Measurements from ENCODE around the gene JMJD1C. TPM values are rescaled to one million over a fixed set of nuclear protein-coding genes. Genes with fewer than 3 reads are reported as not detected.
A peak's percentile ranks its signal among the peaks of the same experiment; 100 is the strongest.

Gene JMJD1C
- total RNA-seq, 1 donor from 2014 or later: 143 TPM

DNA sequence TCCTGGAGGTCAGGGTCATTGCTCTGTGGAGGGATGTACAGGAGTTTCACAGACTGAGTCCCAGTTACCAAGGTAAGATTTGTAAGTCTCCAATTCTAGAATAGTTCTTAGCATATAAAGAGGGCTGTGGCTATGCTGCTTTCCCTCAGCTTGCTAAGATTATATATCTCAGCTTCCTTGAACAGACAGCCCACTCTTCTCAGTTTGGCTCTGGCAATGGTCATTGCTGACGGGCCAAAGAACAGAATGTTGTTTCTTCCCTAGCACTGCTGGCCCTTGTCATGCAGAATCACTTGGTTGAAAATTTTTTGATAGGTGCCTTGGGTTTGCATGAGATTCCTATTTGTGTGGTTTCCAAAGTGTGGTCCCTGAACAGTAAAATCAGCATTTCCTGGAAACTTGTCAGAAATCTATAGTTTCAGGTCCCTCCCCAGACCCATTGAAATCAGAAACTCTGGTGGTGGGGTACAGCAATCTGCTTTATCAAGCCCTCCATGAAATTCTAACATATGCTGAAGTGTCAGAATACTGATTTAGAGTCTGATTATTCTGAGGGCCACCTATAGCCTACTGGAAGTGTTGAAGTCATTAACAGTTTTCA is 294.4 kb downstream of the JMJD1C start:
- Histone ChIP-seq H3K4me1 (no peaks in the 10 kb centered on the region), H3K36me3 (peaks cover 22% of the 10 kb centered on the region), H3F3A (ENCODE audit: low read depth) (peaks cover 19% of the 10 kb centered on the region), H3K9ac (no peak overlapping the region), H3K9me3 (ENCODE audit: low read depth) (no peaks in the 10 kb centered on the region), H4K20me1 (ENCODE audit: low read depth) (no peaks in the 10 kb centered on the region), H3K4me2 (no peak overlapping the region), H3K79me2 (ENCODE audit: low read depth) (peaks cover 7% of the 10 kb centered on the region), H3K4me3 (no peak overlapping the region), H2AFZ (replicated peaks) (no peak overlapping the region), H3K27me3 (no peaks in the 10 kb centered on the region), H3K27ac (no peak overlapping the region)
- Mint-ChIP-seq H3K4me1 (no peaks in the 10 kb centered on the region), H3K27ac (peak overlapping the region; percentile 57), H3K4me3 (no peak overlapping the region), H3K36me3 (peaks cover 25% of the 10 kb centered on the region), H3K27me3 (ENCODE audit: insufficient read depth, low read depth) (no peaks in the 10 kb centered on the region), H3K9me3 (no peaks in the 10 kb centered on the region)
- TF ChIP-seq CTCF (IDR thresholded peaks at IDR 0.05) (no peak), EZH2 (IDR thresholded peaks at IDR 0.05) (no peak), EZH2phosphoT487 (IDR thresholded peaks at IDR 0.05) (no peak)
- no peak for DNase-seq (ENCODE audit: low spot score)

- Mint-ChIP-seq H3K27me3 (ENCODE audit: insufficient read depth, low read depth) (peaks cover 2% of the 10 kb centered on the region), H3K27ac (no peak overlapping the region), H3K4me1 (no peaks in the 10 kb centered on the region), H3K9me3 (no peaks in the 10 kb centered on the region), H3K4me3 (no peak overlapping the region), H3K36me3 (peaks cover 27% of the 10 kb centered on the region)
- H3K27ac ChIP-seq: no peak overlapping the region
- peaks cover 19% of the 10 kb centered on the region for H3F3A ChIP-seq (ENCODE audit: low read depth)
- no peaks in the 10 kb centered on the region for H3K9me3 ChIP-seq (ENCODE audit: low read depth)
- H3K4me3 ChIP-seq: no peak overlapping the region
- H3K9ac ChIP-seq: no peak overlapping the region
- no peaks in the 10 kb centered on the region for H4K20me1 ChIP-seq (ENCODE audit: low read depth)
- H3K36me3 ChIP-seq: peaks cover 13% of the 10 kb centered on the region
- H3K79me2 ChIP-seq (ENCODE audit: low read depth): peaks cover 7% of the 10 kb centered on the region
- no peak overlapping the region for H2AFZ ChIP-seq (replicated peaks)
- H3K27me3 ChIP-seq: no peaks in the 10 kb centered on the region
- no peak for DNase-seq (ENCODE audit: low spot score)
- H3K4me2 ChIP-seq: no peak overlapping the region
- TF ChIP-seq EZH2 (IDR thresholded peaks at IDR 0.05) (no peak), EZH2phosphoT487 (IDR thresholded peaks at IDR 0.05) (no peak), CTCF (IDR thresholded peaks at IDR 0.05) (no peak)
- H3K4me1 ChIP-seq: no peaks in the 10 kb centered on the region
Measured at GRCh38 chr10:63169624-63170023, 296.2 kb downstream of the JMJD1C start.

DNA sequence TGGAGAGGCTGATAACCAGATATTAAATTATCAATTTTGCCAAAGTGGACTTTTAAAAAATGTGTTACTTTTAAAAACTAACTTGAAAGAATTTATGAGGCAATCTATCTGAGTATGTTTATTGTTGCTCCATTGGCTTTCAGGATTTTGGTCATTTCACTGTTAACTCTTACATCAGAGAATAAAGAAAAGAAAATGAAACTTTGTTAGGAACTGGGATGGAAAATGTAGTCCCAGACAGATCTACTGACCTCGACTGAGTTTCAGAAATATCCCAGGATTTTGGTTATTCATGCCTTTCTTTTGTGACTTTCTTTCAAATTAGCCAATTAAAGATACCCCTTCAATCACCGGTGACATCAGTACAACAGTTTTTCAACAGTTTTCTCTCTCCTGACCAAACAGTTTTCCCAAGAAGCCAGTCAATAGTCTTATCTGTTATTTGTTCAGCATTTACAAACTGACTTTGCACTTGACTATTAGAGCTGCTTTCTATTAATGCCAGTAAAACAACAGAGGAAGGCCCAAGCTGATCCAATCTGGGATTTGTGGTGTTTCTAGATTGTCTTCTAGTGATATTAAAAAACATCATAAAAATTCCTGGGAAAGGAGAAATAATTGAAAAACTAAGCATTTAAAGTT is 296.8 kb downstream of the JMJD1C start:
- Histone ChIP-seq H3K9ac (no peak overlapping the region), H3K27ac (peak overlapping the region; percentile 17), H3K4me3 (no peak overlapping the region), H3K9me3 (ENCODE audit: low read depth) (no peaks in the 10 kb centered on the region), H2AFZ (replicated peaks) (no peak overlapping the region), H3K36me3 (peaks cover 9% of the 10 kb centered on the region), H3K4me1 (no peaks in the 10 kb centered on the region), H4K20me1 (ENCODE audit: low read depth) (no peaks in the 10 kb centered on the region), H3K79me2 (ENCODE audit: low read depth) (peaks cover 1% of the 10 kb centered on the region), H3K27me3 (no peaks in the 10 kb centered on the region), H3F3A (ENCODE audit: low read depth) (peaks cover 19% of the 10 kb centered on the region), H3K4me2 (no peak overlapping the region)
- Mint-ChIP-seq H3K4me1 (no peaks in the 10 kb centered on the region), H3K4me3 (no peak overlapping the region), H3K27ac (no peak overlapping the region), H3K27me3 (ENCODE audit: insufficient read depth, low read depth) (peaks cover 2% of the 10 kb centered on the region), H3K9me3 (no peaks in the 10 kb centered on the region), H3K36me3 (peaks cover 23% of the 10 kb centered on the region)
- no peak for DNase-seq (ENCODE audit: low spot score)
- TF ChIP-seq EZH2 (IDR thresholded peaks at IDR 0.05): no peak
- TF ChIP-seq CTCF (IDR thresholded peaks at IDR 0.05): no peak
- TF ChIP-seq EZH2phosphoT487 (IDR thresholded peaks at IDR 0.05): no peak
